Esophagus squamous epithelium (tissue), 4 donors: Measurements from ENCODE around the gene PARD6B.

Source experiments
- CTCF ChIP-seq, 6 experiments: fragments of 450-650 bp in 4 of 6; fragments of 200-600 bp in 2 of 6; sonication (generic) in 2 of 6; IDR thresholded peaks; one replicate each; pipeline ENCODE4 v1.5.1; 2016 to 2019; ENCODE audit warnings: antibody characterized with exemption in 6 of 6, mild to moderate bottlenecking in 4 of 6, moderate library complexity in 4 of 6
- POLR2A ChIP-seq, 4 donors: fragments of 450-650 bp; IDR thresholded peaks; one replicate each; pipeline ENCODE4 v1.6.1; 2017; ENCODE audit warnings: antibody characterized with exemption in 4 of 4, mild to moderate bottlenecking in 4 of 4, moderate library complexity in 3 of 4

GRCh38 chr20:50772420-50773185 lies 41.2 kb downstream of the PARD6B start:
- TF ChIP-seq CTCF (IDR thresholded peaks at IDR 0.05), result no peak
- no peak for TF ChIP-seq POLR2A (IDR thresholded peaks at IDR 0.05)
